ENCODE results near the gene AIFM2.

Gene AIFM2

DNA sequence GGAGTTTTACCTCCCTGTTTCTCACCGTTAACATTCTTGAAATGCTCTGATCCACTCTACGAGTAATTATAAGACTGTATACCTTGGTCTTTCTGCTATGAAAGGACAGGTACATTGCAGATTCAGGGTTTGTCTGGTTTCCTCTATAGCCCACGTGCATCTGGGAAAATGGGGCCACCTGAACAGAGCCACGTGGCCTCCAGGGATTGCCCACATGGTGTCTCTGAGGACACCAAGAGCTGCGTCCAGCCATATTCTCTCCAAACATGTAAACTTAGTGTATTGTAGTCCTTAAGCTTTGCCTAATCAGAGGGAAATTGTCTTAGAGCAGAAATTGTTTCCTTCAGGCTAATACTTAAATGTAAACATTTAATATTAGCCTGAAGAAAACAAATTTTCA, 63.3 kb downstream of the AIFM2 start:
- no peak for DNase-seq (ENCODE audit: low read depth, low spot score)

DNA sequence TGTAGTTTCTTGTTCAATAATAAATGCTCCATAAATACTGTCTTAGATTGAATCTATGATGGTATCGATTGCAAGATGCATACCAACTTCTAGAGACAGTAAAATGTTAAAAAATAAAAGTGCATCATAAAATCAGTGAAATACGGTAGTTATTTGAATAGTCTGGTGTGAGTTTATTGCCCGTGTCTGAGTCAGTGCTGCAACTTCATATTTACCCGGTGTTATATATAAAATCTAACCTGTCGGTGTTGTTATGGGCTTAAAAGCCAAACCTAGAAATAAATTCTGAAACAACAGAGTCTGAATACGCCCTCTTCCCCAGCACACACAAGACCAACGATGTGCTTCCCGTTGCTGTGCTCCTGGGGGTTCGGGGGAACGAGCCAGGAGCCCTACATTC, 63.7 kb downstream of the AIFM2 start:
- no peak for DNase-seq (ENCODE audit: low read depth, low spot score)
- H3K4me3 ChIP-seq (ENCODE audit: low read length): no peak overlapping the region

More for the DNA sequence above, 63.3 kb downstream of the AIFM2 start:
- no peak overlapping the region for H3K4me3 ChIP-seq (ENCODE audit: low read length)

DNA sequence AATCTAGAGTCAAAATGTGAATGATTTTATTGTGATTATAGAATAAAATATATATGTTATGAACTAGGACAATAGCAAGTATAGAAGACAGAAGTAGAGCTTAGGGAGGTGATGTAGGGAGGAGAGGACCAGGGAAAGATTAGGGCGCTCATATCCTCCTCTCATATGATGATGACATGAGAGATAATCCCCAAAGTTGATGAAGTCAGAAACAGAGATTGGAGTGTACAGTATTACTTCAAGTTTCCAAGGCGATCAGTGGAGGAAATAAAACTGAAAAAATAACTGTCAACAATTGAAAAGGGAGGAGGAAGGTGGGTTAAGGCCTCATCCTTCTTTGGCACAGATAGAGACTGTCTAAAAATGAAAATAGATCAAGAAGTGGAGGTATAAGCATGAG, 65.0 kb downstream of the AIFM2 start:
- H3K4me3 ChIP-seq (ENCODE audit: low read length): no peak overlapping the region
- DNase-seq (ENCODE audit: low read depth, low spot score): no peak

DNA sequence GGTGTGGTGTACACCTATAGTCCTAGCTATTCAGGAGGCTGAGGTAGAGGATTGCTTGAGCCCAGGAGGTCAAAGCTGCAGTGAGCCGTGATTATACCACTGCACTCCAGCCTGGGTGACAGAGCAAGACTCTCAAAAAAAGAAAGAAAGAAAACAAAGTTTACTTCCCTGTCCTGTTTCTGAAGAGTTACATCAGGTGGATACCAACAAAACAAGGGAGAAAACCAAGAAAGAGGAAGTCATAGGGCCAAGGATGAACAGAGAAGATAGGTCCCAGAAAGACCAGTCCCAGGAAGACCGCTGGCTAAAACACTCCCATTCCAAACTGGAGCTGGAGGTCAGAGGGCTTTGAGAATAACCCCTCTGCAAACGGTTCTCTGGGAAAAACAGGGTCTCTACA, 66.4 kb downstream of the AIFM2 start:
- H3K4me3 ChIP-seq (ENCODE audit: low read length): no peak overlapping the region
- no peak for DNase-seq (ENCODE audit: low read depth, low spot score)

DNA sequence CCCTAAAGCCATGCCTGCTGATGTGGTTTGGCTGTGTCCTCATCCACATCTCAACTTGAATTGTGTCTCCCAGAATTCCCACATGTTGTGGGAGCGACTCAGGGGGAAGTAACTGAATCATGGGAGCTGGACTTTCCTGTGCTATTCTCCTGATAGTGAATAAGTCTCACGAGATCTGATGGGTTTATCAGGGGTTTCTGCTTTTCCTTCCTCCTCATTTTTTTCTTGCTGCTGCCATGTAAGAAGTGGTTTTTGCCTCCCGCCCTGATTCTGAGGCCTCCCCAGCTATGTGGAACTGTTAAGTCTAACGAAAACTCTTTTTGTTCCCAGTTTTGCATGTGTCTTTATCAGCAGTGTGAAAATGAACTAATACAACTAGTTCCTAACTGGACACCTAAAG, 68.1 kb downstream of the AIFM2 start:
- DNase-seq (ENCODE audit: low read depth, low spot score): no peak
- no peak overlapping the region for H3K4me3 ChIP-seq (ENCODE audit: low read length)

DNA sequence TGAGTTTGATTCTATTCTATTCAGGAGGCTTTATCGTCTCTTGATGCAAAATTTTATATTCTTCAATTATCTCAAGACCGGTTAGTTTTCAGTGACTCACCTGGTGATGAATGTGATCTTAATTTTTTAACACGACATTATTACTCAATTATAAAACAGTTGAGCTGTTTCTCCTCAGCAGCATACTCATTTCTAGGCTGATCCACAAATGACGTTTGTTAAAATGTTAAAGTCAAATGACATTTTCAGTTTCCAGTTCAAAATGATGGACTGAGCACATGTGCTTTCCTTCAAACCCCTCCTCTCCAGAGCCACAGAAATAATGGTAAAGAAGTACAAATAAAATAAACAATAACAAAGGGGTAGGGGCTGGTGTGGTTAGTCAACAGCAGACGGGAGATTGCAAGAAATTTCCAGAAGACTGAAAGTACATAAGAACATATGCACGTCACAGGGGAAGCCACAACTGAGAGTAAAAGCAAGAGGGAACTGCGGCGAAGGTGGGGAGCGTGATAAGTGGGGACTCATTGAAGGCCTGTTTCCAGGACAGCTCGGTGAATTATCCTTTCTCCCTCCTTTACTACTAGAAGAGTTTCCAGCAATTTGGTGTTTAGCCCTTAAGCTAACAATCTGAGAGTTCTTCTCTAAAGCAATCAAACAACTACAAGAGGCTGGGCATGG, 69.1 kb downstream of the AIFM2 start:
- DNase-seq (ENCODE audit: low read depth, low spot score): no peak
- H3K4me3 ChIP-seq (ENCODE audit: low read length): no peak overlapping the region
